Measurements from ENCODE around the gene RPIA.
"Not testable (repeated sequence)": the region's sequence is repeated elsewhere in the genome, so short reads cannot be mapped to it uniquely, and the experiment has no call there.

DNA sequence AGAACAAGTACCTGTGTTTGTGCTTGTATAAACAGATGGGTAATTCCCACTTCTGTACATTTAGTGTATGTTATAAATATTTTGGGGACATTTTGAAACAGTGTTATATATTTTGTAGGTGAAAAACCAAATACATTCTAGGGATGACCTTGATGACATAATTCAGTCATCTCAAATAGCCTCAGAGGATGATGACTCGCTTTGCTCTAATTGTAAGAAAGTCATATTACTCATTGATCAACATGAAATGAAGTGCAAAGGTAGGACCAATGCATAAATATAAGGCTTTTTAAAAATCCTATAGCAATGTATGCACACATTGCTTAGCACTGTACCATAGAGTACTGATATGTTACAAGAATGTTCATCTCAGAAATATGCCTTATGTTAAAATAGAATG lies 105.7 kb downstream of the RPIA start:
- TF ChIP-seq, protein P1, sequence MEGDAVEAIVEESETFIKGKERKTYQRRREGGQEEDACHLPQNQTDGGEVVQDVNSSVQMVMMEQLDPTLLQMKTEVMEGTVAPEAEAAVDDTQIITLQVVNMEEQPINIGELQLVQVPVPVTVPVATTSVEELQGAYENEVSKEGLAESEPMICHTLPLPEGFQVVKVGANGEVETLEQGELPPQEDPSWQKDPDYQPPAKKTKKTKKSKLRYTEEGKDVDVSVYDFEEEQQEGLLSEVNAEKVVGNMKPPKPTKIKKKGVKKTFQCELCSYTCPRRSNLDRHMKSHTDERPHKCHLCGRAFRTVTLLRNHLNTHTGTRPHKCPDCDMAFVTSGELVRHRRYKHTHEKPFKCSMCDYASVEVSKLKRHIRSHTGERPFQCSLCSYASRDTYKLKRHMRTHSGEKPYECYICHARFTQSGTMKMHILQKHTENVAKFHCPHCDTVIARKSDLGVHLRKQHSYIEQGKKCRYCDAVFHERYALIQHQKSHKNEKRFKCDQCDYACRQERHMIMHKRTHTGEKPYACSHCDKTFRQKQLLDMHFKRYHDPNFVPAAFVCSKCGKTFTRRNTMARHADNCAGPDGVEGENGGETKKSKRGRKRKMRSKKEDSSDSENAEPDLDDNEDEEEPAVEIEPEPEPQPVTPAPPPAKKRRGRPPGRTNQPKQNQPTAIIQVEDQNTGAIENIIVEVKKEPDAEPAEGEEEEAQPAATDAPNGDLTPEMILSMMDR (IDR thresholded peaks at IDR 0.05) = not testable (repeated sequence)
- TF ChIP-seq ZFX (IDR thresholded peaks at IDR 0.05; ENCODE audit: borderline replicate concordance) = not testable (repeated sequence)

Measured in 22Rv1 (cell line).